Esophagus muscularis mucosa (tissue), 4 donors: ENCODE measurements around the gene BAZ2B. TPM values are rescaled to one million over a fixed set of nuclear protein-coding genes. Genes with fewer than 3 reads are reported as not detected.
"Not testable (repeated sequence)": the region's sequence is repeated elsewhere in the genome, so short reads cannot be mapped to it uniquely, and the experiment has no call there.

Source experiments
- DNase-seq: peaks from one replicate; pipeline ENCODE4 v3.0.0-alpha.2; 2017; ENCODE audit errors: extremely low spot score
- H3K27ac ChIP-seq, 4 donors: fragments of 200-600 bp; sonication (generic); replicated peaks in 1 of 4; 1 replicate in 3 of 4; 2 replicates in 1 of 4; pipeline ENCODE4 v1.5.1; 2016 to 2019; ENCODE audit warnings: mild to moderate bottlenecking in 1 of 4
- H3K27me3 ChIP-seq, 4 donors: fragments of 200-600 bp; sonication (generic); one replicate each; pipeline versions ENCODE4 v1.5.1 to v1.6.0; 2016 to 2019
- H3K36me3 ChIP-seq, 4 donors: fragments of 200-600 bp; sonication (generic); one replicate each; pipeline ENCODE4 v1.5.1; 2016 to 2019
- H3K4me1 ChIP-seq, 4 donors: fragments of 200-600 bp; sonication (generic); one replicate each; pipeline ENCODE4 v1.5.1; 2016 to 2019
- H3K4me3 ChIP-seq, 4 donors: fragments of 200-600 bp; sonication (generic); 1 replicate in 2 of 4; 2 replicates in 2 of 4; pipeline ENCODE4 v1.5.1; 2016 to 2019; ENCODE audit warnings: mild to moderate bottlenecking in 4 of 4, moderate library complexity in 1 of 4
- H3K9me3 ChIP-seq, 4 donors: fragments of 200-600 bp; sonication (generic); 1 replicate in 3 of 4; 2 replicates in 1 of 4; pipeline ENCODE4 v1.5.1; 2016 to 2019
- EP300 ChIP-seq: sonication (generic); formaldehyde crosslinking; IDR thresholded peaks from one replicate; pipeline ENCODE4 v1.6.1; 2017; ENCODE audit warnings: antibody characterized with exemption
- POLR2A ChIP-seq: fragments of 450-650 bp; IDR thresholded peaks from one replicate; pipeline ENCODE4 v1.6.1; 2017; ENCODE audit warnings: antibody characterized with exemption, moderate library complexity, mild to moderate bottlenecking, low read depth
- POLR2AphosphoS5 ChIP-seq, 2 donors: sonication (generic); formaldehyde crosslinking; IDR thresholded peaks; one replicate each; pipeline ENCODE4 v1.6.1; 2017; ENCODE audit warnings: antibody characterized with exemption in 2 of 2
- WGBS: methylation state at CpG from one replicate; pipeline ENCODE4 v1.1.5; 2018; 5-methylcytosine and 5-hydroxymethylcytosine counted together
- intact Hi-C: fragments of 100-400 bp; cut with DNase I; formaldehyde crosslinking; loops from one replicate; pipeline ENCODE4 v1.15.1; 2023
- total RNA-seq, 4 donors: library from RNA; depleted of rRNA; stranded (reverse); fragments of >200 nt; gene quantifications; one replicate each; pipeline versions ENCODE4 v1.1.0 to v1.2.1, GENCODE V29; 2016
- TF ChIP-seq, protein P1 (sequence below), 3 experiments: fragments of 200-600 bp in 2 of 3; fragments of 450-650 bp in 1 of 3; sonication (generic) in 2 of 3; IDR thresholded peaks; one replicate each; pipeline ENCODE4 v1.5.1; 2017 to 2019; ENCODE audit warnings: antibody characterized with exemption in 3 of 3, mild to moderate bottlenecking in 2 of 3, moderate library complexity in 1 of 3

Gene BAZ2B
- total RNA-seq, 4 donors from 2014 or later: 76.3 to 97.2 (median 91.0) TPM

DNA sequence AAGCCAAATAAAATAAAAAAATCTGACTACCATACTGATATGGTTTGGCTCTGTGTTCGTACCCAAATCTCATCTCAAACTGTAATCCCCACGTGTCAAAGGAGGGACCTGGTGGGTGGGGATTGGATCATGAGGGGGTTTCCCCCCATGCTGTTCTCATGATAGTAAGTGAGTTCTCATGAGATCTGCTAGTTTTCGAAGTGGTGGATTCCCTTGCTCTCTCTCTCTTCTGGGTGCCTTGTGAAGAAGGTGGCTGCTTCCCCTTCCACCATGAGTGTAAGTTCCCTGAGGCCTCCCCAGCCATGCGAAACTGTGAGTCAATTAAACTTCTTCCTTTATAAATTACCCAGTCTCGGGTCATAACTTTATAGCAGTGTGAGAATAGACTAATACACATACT lies 206.1 kb downstream of the BAZ2B start:
- Histone ChIP-seq H3K27me3 (no peaks in the 10 kb centered on the region), H3K4me3 (no peak overlapping the region), H3K9me3 (no peaks in the 10 kb centered on the region), H3K36me3 (peaks cover 7 to 79% (median 34%) of the 10 kb centered on the region in 4 donors), H3K27ac (no peak overlapping the region), H3K4me1 (no peaks in the 10 kb centered on the region)
- 87% methylated on average over 5 of the region's 5 CpGs for WGBS
- intact Hi-C loops: no loop called here
- no peak for DNase-seq
- no peak for TF ChIP-seq EP300
- TF ChIP-seq, protein P1, sequence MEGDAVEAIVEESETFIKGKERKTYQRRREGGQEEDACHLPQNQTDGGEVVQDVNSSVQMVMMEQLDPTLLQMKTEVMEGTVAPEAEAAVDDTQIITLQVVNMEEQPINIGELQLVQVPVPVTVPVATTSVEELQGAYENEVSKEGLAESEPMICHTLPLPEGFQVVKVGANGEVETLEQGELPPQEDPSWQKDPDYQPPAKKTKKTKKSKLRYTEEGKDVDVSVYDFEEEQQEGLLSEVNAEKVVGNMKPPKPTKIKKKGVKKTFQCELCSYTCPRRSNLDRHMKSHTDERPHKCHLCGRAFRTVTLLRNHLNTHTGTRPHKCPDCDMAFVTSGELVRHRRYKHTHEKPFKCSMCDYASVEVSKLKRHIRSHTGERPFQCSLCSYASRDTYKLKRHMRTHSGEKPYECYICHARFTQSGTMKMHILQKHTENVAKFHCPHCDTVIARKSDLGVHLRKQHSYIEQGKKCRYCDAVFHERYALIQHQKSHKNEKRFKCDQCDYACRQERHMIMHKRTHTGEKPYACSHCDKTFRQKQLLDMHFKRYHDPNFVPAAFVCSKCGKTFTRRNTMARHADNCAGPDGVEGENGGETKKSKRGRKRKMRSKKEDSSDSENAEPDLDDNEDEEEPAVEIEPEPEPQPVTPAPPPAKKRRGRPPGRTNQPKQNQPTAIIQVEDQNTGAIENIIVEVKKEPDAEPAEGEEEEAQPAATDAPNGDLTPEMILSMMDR (IDR thresholded peaks at IDR 0.05): no peak
- no peak for TF ChIP-seq POLR2AphosphoS5 (IDR thresholded peaks at IDR 0.05)
- no peak for TF ChIP-seq POLR2A

DNA sequence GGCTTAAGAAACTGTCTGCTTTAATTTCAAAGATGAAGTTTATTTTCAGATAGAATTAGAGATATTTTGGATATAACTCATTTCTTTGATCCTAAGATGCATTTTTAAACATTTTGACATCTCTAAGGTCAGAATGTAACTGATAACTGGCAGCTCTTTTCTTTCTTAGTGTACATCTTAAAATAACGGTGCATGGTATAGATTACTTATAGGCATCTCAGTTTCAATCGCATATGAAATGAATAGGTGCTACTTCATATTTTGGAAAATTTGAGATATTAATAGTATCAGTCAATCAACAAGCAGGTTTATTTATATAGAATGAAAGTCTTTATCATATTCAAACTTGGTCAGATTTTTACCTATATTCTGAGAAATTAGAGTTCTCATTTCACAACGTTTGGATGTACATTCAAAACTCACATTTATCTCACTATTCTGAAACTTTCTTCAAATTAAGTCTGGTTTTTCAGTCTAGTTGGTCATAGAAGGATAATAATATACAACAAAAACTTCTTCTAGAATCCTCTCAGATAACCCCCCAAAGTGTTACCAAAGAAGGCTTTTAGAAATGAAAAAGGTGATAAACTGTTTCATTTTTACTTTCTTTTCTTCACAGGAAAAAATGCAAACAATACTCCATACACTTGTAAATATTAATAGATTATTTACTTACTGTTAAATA lies 207.1 kb downstream of the BAZ2B start:
- 83% methylated on average over 3 of the region's 3 CpGs for WGBS
- Histone ChIP-seq H3K27ac (no peak overlapping the region), H3K27me3 (no peaks in the 10 kb centered on the region), H3K4me3 (no peak overlapping the region), H3K9me3 (no peaks in the 10 kb centered on the region), H3K36me3 (peaks cover 7 to 86% (median 40%) of the 10 kb centered on the region in 4 donors), H3K4me1 (no peaks in the 10 kb centered on the region)
- DNase-seq: no peak
- intact Hi-C loops: no loop called here
- TF ChIP-seq EP300 (no peak), POLR2A (no peak), POLR2AphosphoS5 (IDR thresholded peaks at IDR 0.05) (no peak)
- TF ChIP-seq, protein P1 (IDR thresholded peaks at IDR 0.05): no peak

DNA sequence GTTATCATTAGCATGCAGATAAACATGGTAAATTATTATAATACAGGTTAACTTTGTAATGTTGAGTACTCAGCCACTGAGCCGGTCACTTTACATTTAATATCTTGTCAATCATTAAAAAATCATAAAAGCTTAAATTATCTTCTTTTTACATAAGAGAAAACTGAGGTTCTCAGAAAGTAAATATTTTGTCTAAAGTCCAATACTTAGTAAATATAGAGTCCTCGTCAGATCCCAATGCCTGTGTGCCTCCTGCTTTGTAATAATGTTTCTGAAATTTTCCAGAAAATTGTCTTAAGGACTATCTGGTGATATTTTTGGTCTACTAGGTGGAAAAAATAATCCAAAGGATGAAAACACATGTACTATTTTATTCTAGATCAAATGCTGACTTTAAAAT lies 213.6 kb downstream of the BAZ2B start:
- no peaks in the 10 kb centered on the region for H3K27me3 ChIP-seq
- intact Hi-C loops: no loop called here
- 96% methylated on average over 2 of the region's 2 CpGs for WGBS
- no peak overlapping the region for H3K27ac ChIP-seq
- no peak for DNase-seq
- H3K4me1 ChIP-seq: no peaks in the 10 kb centered on the region
- H3K36me3 ChIP-seq: peaks cover 0 to 52% (median 15%) of the 10 kb centered on the region in 4 donors
- TF ChIP-seq EP300 (no peak), POLR2A (no peak), POLR2AphosphoS5 (IDR thresholded peaks at IDR 0.05) (no peak)
- TF ChIP-seq, protein P1 (IDR thresholded peaks at IDR 0.05): no peak
- H3K4me3 ChIP-seq: no peak overlapping the region
- H3K9me3 ChIP-seq: no peaks in the 10 kb centered on the region

DNA sequence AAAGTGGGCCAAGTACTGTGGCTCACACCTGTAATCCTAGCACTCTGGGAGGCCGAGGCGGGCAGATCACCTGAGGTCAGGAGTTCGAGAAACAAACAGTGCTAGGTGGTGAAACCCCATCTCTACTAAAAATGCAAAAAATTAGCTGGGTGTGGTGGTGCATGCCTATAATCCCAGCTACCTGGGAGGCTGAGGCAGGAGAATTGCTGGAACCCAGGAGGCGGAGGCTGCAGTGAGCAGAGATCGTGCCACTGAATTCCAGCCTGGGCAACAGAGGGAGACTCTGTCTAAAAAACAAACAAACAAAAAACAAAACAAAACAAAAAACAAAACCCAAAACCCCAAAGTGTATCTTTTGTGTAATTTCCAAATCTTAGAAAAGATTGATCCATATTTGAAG lies 214.2 kb downstream of the BAZ2B start:
- H3K9me3 ChIP-seq, H3K4me1 ChIP-seq, DNase-seq, H3K27me3 ChIP-seq, H3K27ac ChIP-seq, intact Hi-C loops, H3K4me3 ChIP-seq: not testable (repeated sequence)
- H3K36me3 ChIP-seq: peaks cover 0 to 48% (median 15%) of the 10 kb centered on the region in 4 donors
- 95% methylated on average over 5 of the region's 5 CpGs for WGBS

DNA sequence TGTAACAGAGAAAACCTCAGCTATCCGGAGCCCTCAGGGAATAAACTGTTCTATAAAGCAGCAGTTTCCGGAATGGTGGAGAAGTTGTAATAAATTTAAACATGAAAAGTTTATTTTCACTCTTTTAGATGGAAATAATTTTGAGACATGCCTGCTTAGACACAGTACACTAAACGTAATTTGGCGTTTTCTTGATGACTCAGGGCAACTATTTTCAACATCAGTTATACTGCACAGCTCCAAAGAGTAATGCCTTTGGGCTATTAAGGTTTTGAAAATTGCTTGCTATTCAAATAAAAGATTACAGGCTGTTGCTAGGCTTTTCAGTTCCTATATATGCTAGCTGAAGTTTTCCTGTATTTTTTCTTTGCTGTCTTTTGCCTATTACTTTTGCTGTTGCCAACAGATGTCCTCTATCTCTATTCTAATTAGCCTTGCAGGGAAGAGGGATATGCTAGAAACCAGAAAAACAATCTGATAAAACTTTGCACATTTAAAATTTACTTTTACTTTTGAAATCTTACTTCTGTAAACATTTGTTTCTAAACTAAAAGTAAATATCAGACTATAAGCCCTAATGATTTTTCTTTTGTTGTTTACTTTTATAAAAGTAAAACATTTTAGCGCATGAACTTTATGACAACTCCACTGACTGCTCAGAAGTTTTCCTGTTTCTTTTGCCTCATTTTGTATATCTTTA lies 216.5 kb downstream of the BAZ2B start:
- intact Hi-C loops: no loop called here
- TF ChIP-seq EP300: no peak
- TF ChIP-seq, protein P1 (IDR thresholded peaks at IDR 0.05): no peak
- no peak for TF ChIP-seq POLR2AphosphoS5 (IDR thresholded peaks at IDR 0.05)
- TF ChIP-seq POLR2A: no peak
- Histone ChIP-seq H3K9me3 (no peaks in the 10 kb centered on the region), H3K27ac (no peak overlapping the region), H3K36me3 (peaks cover 0 to 44% (median 16%) of the 10 kb centered on the region in 4 donors), H3K4me3 (no peak overlapping the region), H3K27me3 (no peaks in the 10 kb centered on the region), H3K4me1 (no peaks in the 10 kb centered on the region)
- WGBS: 78% methylated on average over 5 of the region's 5 CpGs
- DNase-seq: no peak
